Stimulated activated CD8-positive, alpha-beta memory T cell treated with anti-CD3 and anti-CD28 coated beads, Interleukin-15, amount 100 ng/mL, for 1 hour (primary cell): ENCODE measurements around the gene FGF8.

Experiments used
- DNase-seq: peaks from one replicate; pipeline ENCODE4 v3.0.0-alpha.2; 2020; ENCODE audit warnings: low read depth

The FGF8 gene

DNA sequence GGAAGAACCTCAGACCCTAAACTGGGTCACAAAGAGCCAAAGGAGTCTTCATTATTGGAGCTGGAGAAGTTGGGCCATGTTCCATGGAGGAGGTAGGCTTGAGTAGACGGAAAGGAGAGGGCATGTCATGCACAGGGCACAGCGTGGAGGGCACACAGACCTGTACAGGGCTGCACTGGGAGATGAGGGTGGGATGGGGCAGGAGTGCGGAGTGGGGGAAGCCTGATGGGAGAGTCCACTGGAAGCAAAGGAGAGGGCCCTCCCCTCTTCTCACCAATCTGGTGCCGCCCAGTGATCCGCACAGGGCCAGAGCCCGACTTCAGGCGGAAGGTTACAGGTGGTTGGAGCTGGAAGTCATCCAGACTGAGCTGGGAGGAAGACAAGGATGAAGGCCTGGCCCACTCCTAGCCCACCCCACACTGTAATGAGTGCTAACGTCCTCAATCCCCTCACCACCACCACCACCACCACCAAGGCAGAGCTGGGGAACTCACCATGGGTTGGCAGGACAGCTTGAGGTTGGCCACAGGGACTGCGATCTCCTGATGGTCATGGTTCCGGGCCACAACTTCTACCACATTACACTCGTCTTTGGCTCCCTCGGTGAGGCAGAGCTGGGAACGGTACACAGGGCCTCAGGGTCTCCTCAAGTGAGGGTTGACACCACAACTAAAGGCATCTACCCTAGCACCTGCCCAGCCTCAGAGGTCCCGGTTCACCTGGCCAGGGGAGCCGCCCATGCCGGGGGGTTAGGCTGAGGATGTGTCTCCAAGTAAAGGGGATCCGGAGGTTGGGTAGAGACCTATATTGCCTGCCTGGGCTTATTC, 6.3 kb upstream of the FGF8 start:
- no peak for DNase-seq

DNA sequence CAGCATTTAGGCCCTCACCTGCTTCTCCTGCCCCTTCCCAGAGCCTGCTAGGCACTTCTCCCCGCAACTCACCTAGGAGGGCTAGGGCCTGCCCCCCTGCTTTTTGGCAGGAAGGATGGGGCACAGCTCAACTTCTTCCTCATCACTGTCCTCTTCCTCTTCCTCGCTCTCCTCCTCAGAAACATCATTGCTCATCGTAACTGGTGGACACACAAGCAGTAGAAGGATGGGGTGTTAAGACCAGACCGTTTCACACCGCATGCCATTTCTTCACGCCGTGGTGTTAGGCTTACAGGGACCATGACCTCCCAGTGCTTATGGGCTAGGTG, 5.7 kb upstream of the FGF8 start:
- no peak for DNase-seq

DNA sequence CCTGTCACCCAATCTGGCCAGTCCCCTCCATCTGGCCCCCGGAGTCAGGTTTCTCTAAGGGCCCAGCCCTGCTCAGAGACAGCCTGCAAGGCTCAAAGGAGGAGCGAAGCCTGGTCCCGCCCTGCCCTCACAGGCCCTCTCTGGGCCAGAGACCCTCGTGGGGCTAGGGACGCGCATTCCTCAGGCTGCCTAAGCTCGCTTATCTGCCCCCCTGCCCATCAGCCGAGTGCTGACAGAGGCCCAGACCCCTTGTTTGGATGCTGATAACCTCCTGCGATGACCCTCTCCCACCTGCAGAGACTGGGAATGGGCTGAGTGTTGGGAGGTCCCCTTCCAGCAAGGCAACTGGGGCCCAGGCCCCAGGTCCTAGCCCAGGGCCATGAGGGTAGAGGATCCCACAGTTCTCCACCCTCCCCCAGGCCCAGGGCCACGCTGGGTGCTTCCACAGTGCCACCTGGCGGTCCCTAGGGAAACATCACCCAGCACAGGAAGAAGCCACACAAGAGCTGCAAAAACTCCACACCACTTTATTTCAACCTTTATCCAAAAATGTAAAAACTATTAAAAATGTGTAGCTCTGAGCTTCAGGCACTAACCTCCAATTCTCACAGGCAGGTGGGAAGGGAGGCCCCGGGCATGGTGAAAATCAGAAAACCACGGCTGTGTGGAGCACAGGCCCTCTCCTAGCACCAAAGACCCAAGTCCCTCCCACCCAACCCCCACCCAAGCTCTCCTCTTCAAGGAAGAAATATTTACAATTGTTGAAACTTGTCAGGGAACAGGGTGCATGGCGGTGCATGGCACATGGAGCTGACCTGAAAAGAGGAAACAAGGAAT, 5.1 kb upstream of the FGF8 start:
- DNase-seq: peak; percentile 55

DNA sequence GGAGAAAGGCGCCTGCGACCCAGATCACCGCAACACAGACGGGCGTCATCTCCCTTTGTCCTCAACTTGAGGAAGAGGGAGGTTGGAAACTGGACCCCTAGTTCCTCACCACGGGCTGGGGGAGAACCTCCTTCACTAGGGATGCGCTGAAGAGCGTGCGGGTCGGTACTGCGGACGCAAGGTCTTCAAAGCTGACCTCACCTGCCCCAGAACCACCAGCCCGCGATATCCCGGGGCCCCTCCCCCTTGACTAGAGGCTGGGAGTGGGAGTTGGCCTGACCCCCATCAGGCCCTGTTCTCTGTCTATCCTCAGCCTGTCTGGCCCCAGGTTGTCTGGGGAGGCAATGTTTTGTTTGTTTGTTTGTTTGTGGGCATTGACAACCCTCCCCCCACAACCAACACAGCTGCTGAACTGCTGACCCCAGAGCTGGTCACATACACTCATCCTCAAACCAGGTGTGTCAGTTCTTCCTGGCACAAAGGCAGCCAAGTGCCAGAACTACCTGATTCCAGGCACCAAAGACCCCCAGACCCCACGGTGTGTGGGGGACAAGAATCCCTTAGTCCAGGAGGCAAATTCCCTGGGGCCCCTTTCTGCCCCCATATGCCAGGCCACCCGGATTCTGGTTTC, 4.4 kb upstream of the FGF8 start:
- DNase-seq: no peak

DNA sequence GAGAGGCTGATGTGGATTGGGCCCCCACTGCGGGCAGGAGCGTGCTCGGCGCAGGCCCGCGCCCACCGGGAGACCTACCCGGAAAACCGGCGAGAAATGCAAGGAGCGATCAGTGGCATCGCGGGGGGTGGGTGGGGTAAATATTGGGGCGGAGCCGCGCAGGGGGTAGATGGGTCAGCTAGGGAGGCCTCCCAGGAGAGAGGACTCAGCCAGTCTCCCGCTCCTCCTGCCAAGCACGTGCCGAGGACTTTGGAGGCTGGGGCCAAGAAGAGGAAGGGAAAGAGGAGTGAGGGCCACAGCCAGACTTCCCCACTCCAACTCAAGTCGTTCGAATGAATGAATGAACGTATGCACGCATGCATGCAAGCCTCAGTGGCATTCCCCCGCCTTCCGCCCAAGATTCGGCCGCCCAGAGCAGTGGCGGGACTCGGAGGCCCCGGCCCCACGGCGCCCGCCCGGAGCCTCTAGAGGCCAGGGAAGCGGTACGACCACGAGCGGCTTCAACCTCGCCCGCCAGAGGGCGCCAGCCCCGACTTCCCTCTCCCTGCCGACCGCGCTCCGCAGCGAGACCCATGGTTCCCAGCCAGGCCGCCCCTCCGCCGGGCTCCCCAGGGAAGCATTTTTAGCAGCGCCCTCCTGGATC, 3.8 kb upstream of the FGF8 start:
- DNase-seq: peak; percentile 69

DNA sequence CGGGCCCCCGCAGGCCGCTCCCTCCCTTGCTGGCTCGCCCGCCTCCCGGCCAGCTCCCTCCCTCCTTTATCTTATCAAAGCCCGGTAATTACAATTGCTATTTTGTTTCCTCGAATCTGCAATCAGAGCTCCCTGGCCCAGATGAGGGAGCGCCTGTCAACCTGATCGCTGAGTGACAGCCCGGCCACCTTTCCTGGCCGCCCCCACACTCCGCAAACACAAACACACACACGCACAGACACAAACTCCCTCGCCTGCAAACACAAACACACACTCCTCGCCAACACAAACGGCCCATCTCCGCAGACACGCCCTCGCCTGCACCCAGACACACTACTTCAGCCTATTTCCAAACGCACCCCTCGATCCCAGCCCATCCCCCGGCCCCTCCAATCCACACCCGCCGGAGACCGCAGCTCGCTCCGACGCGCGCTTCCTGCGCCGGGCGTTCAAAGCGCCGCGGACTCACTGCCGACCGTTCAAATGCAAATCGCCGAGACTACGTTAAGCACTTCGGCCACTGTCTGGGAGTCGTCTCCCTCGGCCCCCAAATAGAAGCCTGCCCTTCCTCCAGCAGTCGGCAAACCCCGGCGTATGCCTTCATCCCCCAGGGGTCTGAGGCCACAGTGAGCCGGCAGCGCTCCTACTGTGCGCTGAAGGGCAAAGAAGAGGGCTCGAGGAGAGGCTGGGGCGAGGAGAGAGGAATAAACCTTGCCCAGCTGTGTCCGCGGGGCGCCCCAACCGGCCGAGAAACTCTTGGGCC, 3.0 kb upstream of the FGF8 start:
- no peak for DNase-seq

DNA sequence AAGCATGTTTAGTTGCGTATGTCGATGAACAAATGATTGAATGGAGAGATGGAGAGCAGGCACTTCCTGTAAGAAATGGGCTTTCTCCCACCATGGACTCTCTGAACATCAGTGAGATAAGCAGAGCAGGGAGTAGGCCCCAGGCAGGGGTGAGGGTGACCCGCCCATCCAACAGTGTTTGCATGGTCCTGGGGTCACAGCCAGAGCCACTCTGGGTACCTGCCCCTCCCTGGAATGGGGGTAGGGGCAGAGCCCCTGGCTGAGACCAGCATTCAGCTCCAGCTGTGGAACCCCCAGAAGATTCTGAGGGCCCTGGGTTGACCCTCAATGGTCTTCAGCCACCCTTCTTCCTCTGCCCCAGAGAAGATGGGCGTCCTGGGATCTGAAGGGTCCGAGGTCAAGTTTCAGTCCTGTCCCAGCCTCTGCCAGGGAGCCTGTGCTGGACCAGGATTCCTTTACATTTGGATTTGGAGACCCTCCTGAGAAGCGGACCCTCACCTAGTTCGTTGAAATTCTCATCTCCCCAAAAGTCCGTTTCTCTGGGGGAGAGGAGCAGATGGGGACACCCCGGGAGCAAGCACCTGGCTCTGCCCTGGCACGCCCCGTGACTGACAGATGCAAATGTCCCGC, 2.4 kb upstream of the FGF8 start:
- DNase-seq: no peak

DNA sequence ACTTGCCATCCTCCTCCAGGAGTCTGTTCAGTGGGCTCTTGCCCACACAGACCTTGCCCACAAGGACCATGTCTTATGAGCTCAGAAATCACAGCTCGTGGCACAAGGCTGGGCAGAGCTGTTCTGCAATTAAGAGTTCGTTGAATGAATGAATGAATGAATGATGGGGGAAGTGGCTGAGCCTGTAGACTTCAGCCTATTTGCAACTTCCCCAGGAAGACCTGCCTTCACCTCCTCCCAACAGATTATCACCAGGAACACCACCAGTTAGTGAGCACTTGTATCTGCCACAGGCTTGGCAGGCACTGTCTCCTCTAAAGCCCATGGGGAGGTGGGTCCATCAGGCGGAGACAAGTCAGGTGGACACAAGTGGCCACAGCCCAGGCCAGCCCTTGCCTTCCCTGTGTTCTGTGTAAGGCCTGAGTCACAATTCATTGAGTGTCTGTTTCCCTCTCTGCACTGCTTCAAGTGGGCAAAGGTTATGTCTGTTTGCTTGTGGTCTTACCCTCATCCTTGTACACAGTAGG, 1.8 kb upstream of the FGF8 start:
- DNase-seq: no peak

DNA sequence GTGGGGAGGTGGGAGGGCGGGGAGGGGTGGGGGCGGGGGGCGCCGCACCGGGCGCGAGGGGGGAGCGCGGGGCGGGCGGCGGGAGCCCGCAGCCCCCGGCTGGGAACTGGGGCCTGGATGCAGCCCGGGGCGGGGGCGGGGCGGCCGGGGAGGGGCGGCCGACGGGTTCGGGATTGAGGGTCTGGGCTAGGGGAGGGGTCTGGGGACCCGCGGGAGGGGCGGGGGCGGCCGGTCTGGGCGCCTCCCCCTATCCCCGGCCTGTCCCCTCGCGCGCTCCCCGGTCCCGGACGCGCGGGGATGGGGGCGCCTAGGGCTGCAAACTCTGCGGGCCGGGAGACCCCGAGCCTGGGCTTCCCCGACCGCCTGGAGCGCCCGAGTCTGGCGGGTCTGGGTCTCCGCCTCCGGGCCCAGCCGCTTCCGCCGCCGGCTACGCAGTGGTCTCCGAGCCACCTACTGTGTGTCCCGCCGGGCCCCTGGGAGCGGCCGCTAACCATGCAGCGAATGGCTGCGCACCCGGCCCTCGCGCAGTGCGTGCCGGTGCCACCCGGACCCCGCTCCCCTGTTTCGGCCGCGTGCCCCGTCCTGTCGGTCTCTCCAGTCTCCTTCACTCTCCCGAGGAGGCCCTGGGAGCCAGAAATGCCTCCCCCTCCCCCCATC, 375 bp upstream of the FGF8 start:
- DNase-seq: no peak

DNA sequence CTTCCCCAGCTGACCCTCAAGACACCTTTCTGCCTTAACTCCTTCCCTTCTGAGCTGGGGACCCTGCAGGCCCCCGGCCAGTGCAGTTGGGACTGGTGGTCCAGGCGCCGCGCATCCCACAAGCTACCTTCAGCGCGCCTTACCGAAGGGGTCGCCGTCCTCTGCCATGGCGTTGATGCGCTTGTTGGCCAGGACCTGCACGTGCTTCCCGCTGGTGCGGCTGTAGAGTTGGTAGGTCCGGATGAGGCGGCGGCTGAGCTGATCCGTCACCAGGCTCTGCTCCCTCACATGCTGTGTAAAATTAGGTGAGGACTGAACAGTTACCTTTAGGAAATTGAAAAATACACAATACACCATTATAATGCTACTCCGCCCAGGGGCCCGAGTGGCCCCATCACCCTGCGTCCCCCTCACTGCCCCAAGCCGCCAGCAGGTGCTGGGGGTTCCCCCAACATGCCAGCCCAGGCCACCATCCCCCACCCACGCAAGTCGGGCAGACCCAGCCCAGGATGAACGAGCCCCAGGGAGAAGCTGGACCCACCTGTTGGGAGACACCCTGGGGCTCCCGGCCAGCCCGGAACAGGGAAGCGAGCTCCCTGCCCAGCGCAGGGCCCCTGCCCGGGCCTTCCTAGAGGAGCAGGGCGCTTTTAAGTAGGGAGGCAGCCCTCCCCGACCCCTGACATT, 1.2 kb downstream of the FGF8 start:
- DNase-seq: no peak

DNA sequence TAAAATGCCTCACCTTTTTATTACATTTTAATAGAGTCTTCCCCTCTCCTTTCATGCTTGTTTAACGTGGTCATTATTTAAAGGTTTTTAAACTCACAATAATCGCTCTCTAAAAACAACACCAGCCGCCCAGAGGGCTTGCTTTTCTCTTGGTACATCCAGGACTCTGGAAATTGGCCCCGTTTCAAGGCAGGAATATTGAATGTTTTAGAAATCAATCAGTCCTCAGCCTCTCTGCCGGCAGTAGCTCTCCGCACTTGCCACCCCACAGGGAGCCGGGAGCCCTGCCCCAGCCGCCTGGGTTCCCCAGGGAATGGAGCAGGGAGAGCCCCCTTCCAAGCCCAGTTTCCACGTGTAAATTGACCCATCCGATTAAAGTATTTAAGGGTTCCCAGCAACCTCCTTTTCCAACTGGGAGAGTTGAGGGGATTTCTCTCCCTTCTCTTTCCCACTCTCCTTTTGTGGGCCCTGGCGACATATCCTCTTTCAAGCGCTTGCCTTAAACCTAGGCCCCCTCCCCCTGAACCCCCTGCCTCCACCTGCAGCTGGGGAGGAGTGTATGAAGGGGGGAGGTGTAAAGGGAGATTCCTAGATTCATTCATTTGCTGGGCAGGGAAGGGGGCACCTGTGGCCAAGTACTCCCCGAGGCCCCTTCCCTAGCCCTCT, 1.9 kb downstream of the FGF8 start:
- no peak for DNase-seq

DNA sequence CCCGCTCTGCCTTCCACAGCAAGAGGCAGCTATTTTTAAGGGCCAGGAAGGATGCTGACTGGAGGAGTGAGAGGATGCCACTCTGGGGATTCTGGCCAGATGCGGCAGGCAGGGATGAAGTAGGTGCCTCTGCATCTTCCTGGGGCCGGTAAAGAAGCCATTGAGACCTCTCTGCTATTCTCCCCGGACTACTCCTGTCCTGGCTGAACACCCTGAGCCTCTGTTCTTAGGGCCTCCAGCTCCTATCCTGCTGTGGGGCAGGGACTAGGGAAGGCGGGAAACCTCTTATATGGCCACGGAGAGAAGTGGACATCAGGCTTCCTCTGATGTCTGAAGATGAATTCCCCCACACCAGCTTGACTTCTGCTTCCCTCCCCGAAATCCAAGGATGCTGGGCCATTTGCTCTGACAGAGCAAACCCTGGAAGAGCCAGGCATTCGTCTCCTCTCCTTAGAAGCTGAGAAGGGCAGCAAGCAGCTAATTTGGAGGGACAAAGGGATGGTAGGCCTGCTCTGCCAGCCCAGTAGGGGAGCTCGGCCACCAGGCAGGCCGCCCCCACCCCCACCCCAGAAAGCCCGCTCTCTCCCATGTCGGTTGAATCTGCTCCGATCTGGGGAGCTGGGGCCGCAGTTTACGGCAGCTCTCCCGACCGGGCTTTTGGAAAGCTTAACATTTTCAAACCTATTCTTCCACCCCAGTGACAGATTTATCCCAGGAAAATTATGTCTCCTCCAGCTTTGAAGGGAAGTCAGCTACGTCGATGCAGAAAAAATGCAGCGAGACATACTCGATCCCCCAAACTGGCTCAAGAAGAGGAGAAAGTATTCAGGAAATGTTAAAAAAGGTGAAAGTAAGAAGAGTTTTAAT, 2.8 kb downstream of the FGF8 start:
- DNase-seq: no peak

DNA sequence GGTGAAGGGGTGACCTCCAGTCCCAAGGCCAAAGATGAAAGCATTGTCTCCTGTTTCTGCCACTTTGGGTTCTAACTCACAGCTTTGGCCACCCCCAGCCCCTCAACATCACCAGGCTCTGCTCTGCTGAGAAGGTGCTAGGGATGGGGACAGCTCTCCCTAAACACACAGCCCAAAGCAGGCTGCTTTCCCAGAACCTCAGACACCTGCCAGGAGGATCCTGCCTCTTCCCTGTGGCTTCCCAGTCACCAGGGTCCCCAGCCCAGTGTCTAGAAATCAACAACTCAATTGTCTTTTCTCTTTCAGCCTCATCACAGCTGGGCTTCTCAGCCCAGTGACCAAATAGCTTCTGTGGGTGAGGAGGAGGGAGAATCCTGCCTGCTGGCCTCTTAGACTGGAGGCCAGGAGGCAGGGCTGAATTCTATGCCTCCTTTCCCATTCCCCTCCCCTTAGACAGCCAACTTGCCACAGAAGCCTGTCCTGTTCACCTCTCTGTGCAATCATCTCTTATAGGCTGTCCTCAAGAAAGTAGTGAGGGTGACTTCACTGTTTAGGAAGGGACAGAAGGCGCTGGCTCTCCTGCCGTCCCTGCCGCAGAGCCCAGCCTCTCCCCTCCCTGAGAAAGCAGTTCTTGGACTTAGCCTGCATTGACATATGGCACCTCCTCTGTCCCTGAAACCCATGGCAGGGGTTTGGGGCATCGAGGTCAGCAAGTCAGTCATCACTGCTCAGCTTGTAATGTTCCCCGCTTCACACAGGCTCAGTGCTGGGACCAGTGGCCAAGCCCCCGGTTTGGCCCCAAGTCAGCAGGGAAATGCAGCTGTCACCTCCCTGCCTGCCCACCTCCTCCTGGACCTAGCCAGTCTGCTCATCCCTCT, 3.7 kb downstream of the FGF8 start:
- no peak for DNase-seq

DNA sequence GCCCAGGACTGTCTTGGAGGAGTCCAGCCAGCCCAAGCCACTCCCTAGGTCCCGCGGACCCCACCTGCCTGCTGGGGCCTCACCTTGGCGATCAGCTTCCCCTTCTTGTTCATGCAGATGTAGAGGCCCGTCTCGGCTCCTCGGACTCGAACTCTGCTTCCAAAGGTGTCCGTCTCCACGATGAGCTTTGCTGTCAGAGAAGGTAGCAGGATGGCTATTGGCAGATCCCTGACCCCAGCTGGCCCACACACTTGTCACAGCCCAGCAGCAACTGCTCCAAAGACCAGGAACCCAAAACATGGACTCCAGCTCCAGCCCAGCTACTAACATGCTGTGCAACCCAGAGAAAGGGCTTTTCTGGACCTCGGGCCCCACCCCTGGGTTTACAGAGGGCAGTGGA, 4.5 kb downstream of the FGF8 start:
- DNase-seq: no peak

DNA sequence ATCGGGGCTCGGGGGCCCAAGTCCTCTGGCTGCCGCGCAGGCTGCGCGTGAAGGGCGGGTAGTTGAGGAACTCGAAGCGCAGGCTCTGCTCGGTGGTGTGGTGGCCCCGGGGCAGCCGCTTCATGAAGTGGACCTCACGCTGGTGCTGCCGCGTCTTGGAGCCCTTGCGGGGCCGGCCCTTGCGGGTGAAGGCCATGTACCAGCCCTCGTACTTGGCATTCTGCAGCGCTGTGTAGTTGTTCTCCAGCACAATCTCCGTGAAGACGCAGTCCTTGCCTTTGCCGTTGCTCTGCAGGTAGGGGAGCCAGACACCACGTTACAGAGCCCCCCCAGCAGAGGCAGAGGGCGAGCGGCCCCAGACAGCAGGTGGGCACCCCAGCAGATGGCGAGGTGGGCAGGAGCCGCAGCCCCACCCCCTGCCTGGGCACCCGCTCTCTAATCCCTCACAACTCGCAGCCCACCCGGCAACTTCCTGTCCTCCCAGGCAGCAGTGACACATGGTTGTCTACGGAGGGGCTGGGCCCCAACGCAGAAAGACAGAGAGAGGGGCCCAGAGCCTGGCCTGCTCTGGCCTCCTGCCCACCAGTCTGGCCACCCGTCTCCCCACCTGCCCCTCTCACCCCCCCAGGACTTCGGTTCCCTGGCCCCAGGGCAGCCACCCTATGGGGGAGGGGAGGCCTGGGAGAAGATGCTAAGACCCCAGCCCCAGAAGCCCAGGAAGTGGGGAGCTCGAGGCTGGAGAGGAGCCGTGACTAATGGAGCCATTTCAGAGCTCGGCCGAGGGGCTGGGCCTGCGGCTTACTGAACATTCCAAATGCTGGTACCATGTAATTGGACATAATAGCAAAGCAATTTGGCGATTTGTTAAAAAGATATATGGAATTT, 5.3 kb downstream of the FGF8 start:
- no peak for DNase-seq

DNA sequence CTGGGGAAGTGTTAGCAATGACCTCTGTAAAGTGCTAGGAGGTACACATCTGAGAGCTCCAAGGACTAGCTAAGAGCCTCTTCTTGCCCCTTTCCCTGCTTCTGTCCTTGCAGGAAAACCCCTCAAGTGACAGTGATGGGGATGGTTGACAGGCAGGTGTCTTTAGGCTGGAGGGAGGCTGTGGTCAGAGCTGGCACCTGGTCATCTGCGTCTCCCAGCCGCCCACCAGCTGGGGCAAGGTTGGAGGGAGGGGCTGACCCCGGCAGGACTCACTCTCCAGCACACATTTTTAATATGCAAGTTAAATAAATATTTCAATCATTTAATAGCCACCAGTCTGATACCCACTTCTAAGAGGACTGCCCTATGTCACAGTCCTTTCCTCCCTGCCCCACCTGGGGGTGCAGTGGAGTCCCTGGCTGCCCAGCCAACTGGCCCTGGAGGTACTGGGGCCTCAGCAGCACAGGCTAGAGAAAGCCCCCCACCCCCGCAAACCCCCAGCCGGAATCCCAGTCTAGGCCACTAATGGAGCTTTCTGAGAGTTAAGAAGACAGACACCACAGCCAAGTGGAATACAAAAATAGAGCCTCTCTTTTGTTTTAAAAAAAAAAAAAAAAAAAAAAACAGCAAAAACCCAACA, 6.3 kb downstream of the FGF8 start:
- no peak for DNase-seq
